LNCAP (cell line): Measurements from ENCODE around the gene CTNNBIP1.

Experiments used
- TF ChIP-seq, protein P1 (sequence below): fragments of 450-650 bp; IDR thresholded peaks from 2 replicates; pipeline ENCODE4 v1.5.1; 2017; ENCODE audit warnings: mild to moderate bottlenecking

The CTNNBIP1 gene

DNA sequence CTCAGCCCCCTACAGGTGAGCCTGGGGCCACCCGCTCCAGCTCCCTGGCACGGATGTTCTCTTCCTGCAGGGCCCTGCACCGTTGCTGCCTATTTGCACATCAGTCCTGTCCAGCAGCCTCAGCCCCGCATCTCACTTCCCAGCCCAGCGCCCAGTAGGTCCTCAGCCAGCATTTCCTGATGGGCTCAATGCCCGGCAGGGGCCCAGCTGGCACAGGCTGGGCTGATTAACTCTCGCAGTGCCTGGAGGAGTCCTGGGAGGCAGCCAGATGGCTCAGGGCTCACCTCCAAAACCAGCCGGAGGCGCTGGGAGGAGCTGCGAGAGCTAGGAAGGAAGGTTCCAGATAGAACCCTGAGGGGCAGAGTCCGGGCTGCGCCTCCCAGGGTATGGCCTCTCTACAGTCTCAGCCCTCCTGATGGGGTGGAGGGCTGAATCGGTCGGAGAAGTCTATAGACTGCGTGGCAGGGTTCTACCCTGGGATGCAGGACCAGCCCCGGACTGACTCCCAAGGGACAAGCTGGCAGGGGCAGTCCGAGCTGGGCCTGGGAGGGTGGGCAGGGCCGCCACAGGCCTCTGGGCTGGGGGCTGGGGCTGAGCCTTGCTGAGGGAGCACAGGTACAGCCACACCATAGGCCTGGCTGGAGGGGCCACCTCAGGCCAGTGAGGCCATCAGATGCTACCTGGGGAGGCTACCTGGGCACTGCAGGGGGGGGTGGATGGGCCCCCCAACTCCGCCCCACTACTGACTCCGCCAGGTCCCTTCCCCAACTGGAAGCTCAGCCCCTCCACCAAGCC, 67.1 kb downstream of the CTNNBIP1 start:
- TF ChIP-seq, protein P1, sequence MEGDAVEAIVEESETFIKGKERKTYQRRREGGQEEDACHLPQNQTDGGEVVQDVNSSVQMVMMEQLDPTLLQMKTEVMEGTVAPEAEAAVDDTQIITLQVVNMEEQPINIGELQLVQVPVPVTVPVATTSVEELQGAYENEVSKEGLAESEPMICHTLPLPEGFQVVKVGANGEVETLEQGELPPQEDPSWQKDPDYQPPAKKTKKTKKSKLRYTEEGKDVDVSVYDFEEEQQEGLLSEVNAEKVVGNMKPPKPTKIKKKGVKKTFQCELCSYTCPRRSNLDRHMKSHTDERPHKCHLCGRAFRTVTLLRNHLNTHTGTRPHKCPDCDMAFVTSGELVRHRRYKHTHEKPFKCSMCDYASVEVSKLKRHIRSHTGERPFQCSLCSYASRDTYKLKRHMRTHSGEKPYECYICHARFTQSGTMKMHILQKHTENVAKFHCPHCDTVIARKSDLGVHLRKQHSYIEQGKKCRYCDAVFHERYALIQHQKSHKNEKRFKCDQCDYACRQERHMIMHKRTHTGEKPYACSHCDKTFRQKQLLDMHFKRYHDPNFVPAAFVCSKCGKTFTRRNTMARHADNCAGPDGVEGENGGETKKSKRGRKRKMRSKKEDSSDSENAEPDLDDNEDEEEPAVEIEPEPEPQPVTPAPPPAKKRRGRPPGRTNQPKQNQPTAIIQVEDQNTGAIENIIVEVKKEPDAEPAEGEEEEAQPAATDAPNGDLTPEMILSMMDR = peak; percentile 20; the same call in 1 of the 2 replicates

DNA sequence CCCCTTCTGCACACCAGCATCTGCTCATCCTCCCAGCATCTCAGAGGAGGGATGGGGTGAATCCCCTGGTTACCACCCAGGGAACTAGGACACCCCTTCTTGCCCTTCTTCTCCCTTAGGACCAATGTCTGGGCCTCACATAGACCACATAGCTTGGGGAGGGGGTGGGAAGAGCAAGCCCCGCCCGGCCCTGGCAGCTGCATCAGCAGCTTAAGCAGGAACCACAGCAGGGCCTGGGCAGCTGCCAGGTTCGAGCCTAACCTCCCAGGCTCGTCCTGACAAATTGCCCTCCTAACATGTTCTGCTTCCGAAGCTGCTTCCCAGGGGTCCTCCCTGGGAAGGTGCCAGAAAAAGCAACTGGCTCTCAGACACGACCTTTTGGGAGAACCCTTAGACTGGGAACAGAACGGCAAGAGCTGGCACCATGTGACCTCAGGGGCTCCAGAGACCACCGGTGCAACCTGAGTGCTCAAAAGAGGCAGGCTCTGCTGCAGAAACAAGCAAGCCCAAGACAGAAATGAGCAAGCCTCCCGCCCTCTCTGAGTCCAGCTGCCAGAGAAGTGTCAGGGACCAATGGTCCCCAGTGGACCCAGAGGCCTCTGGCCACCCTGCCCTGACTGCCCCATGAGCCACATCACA, 67.9 kb downstream of the CTNNBIP1 start:
- TF ChIP-seq, protein P1 = no peak

DNA sequence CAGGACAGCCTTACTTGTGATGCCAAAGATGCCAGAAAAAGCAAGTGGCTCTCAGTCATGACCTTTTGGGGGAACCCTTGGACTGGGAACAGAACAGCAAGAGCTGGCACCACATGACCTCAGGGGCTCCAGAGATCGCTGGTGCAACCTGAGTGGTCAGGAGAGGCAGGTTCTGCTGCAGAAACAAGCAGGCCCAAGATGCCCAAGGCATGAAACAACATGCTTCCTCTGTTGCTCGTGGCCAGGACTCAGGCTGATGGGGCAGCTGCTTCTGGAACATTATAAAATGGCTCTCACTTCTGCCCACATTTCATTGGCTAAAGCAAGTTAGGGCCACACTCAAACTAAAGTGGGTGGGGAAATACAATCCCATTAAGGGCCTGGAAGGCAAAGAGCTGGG, 68.6 kb downstream of the CTNNBIP1 start:
- TF ChIP-seq, protein P1 = no peak

DNA sequence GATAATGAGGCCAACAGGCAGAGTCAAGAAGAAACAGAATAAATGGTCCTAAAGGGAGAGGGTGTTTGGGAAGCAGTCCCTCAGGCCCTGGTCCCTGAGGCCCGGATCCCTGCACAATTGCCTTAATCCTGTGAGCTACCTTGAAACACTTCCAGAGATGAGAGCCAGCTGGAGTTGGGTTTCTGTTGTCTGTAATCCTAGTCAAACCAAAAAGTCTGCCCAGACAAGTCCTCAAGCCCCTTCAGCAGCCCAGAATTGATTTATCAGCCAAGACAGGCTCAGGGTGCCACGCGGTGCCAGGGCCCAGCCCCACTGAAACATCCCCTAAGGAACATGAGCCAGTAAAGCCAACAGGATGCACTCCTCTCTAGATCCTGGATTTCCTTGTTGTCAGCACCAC, 69.9 kb downstream of the CTNNBIP1 start:
- TF ChIP-seq, protein P1 = no peak

DNA sequence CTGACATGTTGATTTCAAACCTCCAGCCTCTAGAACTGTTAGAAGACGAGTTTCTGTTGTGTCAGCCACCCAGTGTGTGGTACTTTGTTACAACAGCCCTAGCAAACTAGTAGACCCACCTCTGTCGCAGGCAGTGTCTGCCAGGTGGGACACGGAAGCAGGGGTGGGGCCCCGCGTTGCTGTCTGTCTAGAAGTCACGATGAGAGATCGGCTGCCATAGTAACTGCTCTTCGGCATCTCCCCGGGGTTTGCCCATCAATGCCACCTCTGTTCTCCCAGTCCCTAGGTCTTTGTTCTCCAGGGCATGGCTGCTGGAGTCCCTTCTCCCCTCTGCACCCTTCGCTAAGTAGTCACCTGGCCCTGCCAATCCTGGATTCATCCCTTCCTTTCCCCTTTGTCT, 71.1 kb downstream of the CTNNBIP1 start:
- TF ChIP-seq, protein P1 = no peak

DNA sequence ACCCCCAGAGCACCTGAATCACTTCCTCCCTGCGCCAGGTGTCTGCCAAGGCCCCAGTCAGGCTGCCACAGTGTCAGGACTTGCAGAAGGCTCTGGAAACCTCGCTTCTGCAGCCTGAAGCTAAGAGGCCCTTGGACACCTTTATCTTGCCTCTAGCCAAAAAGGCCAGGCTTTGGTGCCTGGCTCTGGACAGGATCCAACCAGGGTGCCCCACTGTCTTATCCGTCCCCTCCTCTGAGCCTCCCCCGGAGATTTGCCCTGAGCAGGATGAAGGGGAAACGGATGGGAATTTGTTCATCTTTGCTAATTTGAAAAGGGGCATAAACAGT, 73.5 kb downstream of the CTNNBIP1 start:
- TF ChIP-seq, protein P1 = no peak

DNA sequence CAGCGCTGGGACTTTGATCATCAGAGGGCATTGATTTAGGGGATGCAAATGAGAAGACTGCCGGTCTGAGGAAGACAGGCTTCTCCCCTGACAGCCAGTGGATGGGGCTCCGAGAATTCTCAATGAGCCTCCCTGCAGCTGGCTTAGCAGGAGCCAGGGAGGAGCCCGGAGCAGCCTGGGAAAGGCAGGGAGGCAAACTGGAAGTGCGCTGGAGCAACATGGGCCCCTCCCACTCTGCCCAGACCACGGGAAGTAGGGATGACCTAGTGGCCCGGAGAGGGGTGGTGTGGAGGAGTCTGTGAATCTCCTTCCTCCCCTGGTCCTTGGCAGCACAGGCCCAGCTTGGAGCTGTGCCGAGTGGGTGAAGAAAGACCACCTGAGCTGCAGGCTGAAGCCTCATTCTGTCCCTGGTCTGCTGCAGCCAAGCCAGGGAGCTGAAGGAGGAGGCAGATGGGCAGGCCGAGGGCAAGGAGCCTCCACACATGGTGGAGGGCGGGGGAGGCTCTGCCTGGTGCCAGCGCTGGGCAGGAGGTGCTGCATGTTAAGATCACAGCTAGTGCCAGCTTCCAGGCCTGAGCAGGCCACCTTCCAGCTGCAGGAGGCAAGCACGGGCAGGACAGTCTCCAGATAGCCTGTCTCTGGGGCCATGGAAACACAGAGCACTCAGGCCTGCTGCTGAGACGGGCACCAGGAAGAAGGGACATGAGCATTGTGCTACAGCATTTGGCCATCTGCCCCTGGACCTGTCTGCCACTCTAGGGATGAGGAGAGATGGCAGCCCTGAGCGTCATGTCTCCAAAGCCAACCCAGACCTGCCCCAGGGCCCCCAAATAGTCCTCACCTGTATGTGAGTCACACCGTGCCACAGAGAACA, 74.1 kb downstream of the CTNNBIP1 start:
- TF ChIP-seq, protein P1 = no peak
